Activated T-helper 9 cell treated with anti-CD3 and anti-CD28 coated beads, Interleukin-2, amount 50 U/mL, for 16 hours (primary cell): ENCODE measurements around the gene NPAS4.
A peak's percentile ranks its signal among the peaks of the same experiment; 100 is the strongest.
"Not testable (repeated sequence)": the region's sequence is repeated elsewhere in the genome, so short reads cannot be mapped to it uniquely, and the experiment has no call there.

Source experiments
- DNase-seq: peaks from one replicate; pipeline ENCODE4 v3.0.0-alpha.2; 2020; ENCODE audit warnings: low read depth

NPAS4 gene

DNA sequence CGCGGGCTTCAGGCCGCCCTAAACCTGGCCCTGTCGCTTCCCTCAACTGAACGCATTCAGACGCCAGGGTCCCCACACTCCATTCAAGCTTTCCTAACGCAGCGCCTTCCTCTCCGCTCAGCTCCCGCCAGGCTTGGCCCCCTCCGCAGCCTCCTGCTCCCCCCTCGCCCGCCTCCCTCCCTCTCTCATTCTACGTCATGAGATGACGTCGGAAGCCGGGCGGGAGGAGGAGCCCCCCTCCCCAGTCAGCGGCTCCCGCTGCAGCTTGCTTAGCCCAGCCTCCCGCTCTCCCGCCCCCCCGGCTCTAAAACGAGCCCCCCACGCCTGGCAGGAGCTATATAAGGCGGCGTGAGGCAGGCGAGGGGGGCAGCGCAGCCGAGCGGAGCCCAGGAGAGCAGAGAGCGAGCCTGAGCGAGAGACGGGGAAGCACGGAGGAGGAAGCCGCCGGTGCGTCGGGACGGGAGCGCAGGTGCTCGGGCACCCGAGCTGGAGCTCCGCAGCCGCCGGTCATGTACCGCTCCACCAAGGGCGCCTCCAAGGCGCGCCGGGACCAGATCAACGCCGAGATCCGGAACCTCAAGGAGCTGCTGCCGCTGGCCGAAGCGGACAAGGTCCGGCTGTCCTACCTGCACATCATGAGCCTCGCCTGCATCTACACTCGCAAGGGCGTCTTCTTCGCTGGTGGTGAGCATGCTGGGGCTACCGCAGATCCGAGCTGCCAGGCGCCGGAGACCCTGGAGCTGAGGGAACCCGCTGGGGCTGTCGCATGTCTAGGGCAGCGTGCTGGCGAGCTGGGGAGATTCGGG, at the start of gene NPAS4:
Gene NPAS4 (plus strand): TSS at position 365 of the 806 bp plus-strand sequence. CDS start 145 bp downstream, at position 510.
- no peak for DNase-seq

DNA sequence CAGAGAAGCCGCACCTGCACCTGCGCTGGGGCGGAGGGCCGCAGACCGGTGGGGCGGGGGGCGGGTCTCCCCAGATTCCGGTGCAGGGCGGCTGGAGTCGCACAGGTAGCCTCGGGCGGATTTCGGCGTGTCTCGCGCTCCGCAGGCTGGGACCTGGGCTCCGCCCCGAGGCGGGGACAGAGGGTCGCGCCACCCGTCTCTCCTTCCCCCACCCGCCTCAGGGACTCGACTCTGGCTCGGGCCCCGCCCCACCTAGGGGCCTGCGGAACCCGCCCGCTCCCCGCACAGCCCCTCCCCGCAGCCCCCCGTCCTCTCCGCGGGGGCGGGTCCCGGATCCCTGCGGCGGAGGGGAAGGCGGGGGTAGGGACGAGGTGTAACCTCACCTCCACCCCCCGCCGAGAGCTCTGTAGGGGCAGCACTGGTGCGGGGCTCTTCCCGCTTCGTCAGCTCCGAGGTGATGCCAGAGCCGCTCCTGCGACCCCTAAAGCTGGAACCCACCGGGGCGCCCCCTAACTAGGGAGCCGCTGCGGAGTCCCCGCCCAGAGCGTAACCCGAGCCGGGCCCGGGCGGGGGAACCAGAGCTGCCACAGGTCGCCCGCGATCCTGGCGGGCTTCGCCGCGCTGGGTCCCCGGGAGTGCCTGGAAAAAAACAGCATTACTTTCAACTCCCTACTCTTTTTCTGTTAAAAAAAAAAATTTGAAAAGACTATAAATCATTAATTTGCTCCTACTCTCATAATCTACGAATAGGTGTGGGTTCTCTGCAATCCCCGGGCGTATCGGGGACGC, 49.0 kb upstream of the NPAS4 start, which contains the start of gene SLC29A2:
Gene SLC29A2 (minus strand): TSS at position 134 of the 789 bp plus-strand sequence. CDS start 169 bp downstream, outside the sequence.
- DNase-seq = peak; percentile 69

DNA sequence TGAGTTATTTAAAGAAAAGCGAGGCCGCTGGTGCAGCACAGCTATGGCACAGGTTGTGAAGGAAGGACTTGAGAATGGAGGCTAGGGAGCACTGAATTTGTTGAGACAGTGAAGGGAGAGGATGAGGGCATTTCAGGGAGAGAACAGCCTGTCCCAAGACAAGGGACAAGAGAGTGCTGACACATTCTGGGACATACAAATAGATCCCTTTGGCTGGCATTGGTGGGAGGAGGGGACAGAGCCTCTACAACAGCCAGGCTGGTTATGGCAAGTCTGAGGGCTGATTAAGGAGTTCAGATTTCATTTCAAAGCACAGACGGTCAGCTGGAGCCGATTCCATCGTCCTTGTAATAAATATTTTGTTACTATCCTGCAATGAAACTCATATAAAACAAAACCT, 47.6 kb upstream of the NPAS4 start:
- no peak for DNase-seq

DNA sequence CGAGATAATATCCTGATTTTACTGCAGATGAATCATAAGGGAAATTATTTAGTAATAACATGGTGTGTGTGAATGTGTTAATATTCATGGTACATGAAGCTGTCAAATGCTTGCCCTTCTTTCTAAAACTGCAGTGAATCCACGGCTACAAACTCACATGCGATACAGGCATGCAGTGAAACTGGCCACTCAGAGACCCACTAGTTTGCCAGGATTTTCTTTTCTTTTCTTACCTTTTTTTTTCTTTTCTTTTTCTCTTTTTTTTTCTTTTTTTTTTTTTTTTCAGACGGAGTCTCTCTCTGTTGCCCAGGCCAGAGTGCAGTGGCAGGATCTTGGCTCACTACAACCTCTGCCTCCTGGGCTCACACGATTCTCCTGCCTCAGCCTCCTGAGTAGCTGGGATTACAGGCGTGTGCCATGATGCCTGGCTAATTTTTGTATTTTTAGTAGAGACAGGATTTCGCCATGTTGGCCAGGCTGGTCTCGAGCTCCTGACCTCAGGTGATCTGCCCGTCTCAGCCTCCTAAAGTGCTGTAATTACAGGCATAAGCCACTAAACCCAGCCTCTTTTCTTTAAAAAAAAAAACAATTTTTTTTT, 47.0 kb upstream of the NPAS4 start:
- not testable (repeated sequence) for DNase-seq

DNA sequence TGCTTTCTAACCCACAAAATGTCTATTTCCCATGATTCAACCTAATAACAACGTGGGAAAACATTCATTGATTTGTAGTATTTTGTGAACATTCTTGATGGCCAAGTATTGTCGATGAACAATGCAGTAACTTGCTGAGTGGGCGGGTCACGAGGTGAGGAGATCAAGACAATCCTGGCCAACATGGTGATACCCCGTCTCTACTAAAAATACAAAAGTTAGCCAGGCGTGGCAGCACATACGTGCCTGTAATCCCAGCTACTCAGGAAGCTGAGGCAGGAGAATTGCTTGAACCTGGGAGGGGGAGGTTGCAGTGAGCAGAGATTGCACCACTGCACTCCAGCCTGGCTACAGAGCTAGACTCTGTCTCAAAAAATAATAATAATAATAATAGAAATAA, 40.6 kb upstream of the NPAS4 start:
- not testable (repeated sequence) for DNase-seq

DNA sequence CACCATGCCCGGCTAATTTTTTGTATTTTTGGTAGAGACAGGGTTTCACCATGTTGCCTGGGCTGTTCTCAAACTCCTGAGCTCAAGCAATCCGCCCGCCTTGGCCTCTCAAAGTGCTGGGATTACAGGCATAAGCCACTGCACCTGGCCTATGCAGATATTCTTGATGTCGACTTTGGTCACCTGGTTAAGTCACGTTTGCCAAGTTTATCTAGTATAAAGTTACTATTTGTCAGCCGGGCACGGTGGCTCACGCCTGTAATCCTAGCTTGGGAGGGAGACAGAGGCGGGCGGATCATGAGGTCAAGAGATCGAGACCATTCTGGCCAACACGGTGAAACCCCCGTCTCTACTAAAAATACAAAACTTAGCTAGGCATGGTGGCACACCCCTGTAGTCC, 36.5 kb upstream of the NPAS4 start:
- DNase-seq = not testable (repeated sequence)

DNA sequence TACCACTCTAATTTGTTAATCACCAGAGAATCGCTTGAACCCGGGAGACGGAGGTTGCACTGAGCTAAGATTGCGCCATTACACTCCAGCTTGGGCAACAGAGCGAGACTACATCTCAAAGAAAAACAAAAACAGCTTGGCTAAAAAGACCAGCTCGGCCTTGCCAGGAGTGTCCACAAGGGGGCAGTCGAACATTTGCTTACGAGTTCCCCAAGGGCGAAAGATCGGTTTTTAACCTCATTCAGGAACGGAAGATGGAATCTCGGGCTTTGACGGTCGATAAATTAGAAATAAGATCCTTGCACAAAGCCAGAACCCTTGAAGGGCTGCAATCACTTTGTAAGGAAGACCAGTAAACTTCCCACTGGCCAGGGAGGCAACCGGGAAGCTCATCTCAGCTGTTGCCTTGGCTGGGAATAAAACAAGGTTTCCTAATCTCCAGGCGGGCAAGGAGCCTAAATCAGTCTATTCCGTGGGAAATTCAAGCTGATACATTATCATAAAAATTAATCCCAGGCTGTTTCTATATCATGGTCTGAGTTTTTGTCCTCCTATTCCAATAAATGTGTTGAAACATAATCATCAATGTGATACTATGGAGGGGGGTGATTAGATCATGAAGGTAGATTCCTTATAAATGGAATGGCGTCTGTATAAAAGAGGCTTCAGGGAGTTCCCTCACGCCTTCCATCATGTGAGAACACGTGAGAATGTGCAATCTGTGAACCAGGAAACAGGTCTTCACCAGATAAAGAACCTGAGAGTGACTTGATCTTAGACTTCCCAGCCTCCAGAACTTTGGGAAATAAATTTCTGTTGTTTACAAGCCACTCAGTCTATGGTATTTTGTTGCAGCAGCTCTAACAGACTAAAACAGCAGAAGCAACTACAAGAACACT, 34.4 kb upstream of the NPAS4 start:
- peak; percentile 69 for DNase-seq

DNA sequence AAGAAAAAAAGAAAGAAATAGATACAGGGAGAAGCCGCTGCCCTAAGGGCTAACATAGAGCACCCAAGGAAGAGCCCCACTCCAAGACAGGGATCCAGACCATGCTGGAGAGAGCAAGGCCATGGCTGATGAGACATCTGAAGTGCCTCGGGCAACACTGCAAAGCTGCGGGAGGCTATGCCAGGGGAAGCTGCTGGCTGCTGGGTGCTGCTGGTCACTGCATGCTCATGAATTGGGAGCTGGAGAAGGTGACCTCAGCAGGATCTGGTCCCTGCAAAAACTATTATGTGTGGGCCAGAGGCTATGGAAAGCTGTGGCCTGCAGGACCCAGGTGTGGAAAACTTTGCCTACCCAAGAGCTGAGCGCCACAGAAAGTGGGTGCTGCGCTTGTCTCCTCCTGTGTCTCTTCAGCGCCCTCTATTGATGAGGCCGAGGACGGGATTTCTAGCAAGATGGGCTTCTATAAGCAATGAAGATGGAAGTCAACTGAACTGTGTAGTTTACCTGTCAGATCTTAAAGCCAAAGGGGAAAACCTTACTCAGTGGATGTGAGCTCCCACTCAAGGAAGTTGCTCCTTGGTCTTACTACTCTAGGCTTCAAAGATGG, 32.0 kb upstream of the NPAS4 start:
- DNase-seq = peak; percentile 41

DNA sequence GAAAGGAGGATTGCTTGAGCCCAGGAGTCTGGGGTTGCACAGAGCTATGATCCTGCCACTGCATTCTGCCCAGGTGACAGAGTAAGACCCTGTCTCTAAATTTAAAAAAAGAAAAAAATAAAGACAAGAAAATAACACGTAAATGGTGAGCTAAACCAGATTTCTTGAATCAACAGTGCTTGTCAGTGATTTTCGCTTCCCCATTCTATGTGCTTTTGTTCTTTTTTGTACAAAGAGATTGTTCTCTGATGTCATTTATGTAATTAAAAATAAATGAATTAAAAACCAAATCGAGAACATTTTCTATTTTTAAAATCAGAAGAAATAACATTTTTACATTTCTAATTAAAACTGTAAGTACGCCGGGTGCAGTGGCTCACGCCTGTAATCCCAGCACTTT, 29.5 kb upstream of the NPAS4 start:
- DNase-seq = no peak

DNA sequence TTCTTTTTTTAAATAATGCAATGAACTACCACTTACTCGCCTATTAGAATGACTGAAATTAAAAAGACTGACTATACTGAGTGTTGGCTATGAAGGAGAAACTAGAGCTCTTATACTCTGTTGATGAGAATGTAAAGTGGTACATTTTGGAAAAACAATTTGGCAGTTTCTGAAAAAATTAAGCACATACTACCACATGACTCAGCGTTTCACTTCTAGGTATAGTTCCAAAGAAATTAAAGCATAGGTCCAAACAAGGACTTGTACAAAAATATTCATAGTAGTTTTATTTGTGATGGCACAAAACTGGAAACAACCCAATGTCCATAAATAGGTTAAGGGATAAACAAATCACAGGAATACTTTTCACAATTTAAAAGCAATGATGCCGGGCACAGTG, 26.9 kb upstream of the NPAS4 start:
- DNase-seq = no peak

DNA sequence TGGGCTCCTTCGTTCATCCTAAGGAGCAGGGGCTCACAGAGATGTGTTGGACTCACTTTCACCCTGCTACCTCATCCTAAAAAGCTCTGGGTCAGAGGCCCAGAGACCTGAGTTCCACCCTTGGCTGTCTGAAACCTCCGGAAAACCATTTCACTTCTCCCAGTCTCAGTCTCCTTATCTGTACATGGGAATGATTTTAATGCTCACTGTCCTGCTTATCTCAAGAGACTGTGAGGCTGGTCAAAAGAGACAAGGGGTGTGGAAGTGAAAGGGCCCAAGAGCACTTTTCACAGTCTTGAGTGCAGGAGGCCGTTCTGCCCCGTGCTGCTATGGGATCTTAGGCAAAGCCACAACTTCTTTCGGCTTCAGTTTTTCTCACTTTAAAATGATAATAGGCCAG, 13.2 kb upstream of the NPAS4 start:
- no peak for DNase-seq

DNA sequence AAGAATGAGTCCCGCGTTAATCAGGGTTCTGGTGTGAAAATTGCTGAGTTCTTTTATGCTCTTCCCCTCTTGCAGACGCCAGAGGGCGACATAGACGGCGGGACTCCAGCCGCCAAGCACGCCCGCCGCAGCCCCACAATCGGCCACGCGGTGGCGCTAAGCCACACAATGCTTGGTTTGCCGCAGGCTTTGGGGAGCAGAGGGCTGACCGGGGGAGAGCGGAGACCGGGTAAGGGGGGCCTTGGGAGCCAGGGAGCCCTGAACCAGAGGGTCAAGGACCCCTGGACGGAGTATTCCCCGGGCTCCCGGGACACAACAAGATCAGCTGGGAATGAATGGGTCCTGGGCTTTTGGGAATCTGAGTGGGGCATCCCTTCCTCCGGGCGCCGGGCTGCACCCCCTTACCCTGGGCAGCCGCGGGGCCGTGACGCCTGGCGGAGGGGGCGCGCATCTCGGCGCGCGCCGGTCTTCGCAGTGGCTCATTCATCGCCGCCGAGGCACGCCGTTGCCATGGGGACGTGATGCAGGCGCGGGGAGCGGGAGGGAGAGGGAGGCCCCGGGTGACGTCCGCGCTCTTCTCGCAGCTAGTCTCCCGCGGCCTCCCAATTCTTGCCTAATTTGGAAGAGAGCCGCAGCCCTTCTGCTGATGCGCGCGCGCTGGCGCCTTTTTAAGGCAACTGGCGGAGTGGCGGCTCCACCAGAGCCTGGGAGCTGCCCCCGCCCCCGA, 12.2 kb upstream of the NPAS4 start:
- peak; percentile 88 for DNase-seq

DNA sequence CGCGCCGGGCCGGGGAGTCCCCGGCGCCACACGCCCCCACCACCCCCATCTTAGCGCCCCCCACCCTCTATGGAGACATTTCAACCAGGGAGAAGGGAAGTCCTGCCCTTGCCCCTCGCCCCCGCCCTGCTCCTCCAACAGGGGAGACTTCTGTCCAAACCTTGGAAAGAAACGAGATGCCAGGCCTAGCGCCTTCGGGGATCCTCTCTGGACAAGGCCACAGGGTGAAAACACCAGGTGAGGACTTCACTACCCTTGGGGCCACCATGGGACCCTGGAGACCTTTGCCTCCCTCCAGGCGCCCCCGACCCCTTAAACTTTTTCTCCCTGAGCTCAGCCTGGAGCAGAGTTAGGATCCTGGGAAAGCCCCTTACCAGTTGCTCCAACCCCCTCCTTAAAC, 11.6 kb upstream of the NPAS4 start:
- no peak for DNase-seq

DNA sequence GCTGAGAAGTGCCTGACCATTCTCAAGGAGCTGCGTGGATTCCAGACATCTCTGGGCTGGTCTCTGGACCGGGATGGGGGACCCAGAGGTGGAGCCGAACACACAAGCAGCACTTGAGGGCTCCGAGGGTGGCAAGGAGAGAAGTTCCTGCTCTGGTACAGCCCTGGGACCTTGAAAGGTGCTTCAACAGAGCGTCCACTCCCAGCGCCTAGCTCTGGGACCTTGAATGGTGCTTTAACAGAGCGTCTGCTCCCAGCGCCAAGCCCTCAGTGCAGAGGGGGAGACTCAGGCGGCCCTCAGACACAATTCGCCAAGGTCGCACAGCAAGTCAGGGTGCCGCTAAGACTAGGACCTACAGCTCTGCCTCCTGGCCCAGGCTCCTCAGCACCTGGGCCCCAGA, 10.6 kb upstream of the NPAS4 start:
- no peak for DNase-seq

DNA sequence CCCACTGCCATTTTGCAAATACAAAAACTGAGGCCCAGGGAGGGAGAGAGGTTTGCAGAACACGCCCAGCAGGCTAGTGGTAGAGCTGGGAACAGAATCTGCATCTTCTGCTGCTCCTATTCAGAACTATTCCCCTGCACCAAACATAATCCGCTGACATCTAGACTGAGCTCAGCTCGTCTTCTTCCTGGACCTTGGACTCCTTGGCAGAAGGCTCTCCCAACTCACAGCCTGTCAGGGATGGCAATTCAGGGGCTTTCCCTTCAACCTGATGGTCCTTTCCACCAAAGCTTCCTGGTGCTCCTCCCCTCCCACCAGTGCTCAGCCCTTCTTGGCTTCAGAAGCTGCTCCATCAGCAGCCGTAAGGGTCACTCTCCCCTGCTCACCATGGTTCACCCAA, 9.5 kb upstream of the NPAS4 start:
- DNase-seq = no peak

DNA sequence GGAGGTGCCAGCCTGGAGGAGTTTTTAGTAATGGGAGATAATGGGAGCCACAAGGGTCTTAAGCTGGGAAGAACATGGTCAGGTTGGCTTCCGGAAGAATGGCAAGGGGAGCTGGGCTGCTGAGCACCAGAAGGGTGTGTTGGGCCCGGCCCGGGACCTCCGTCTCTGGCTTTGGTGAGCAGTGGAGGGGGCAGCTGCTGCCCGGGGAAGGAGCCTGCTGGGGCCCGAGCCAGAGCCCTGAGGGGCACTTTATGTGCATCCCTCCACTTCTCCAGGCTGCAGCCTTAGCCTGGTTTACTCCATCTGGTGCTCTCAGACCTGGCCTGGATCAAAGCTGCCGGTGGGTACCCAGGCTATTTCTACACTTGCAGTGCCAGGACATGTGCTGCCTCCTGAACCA, 8.7 kb upstream of the NPAS4 start:
- DNase-seq = no peak

DNA sequence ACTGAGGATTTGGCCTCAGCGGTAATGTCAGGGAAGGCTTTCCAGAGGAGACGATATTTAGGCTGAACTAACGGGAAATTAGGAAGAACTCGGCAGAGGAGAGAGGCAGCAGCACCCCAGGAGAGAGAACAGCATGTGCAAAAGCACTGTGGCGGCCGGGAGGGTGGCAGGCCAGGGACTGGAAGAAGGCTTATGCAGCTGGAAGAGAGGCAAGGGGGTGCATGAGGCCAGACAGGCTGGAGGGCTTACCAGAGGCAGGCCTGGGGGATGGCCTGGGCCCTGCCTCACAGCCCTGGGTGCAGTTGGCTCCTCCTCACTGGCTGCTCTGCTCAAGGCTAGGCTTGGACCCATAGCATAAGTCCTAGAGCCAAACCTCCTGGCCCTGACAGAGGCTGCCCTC, 7.7 kb upstream of the NPAS4 start:
- no peak for DNase-seq

DNA sequence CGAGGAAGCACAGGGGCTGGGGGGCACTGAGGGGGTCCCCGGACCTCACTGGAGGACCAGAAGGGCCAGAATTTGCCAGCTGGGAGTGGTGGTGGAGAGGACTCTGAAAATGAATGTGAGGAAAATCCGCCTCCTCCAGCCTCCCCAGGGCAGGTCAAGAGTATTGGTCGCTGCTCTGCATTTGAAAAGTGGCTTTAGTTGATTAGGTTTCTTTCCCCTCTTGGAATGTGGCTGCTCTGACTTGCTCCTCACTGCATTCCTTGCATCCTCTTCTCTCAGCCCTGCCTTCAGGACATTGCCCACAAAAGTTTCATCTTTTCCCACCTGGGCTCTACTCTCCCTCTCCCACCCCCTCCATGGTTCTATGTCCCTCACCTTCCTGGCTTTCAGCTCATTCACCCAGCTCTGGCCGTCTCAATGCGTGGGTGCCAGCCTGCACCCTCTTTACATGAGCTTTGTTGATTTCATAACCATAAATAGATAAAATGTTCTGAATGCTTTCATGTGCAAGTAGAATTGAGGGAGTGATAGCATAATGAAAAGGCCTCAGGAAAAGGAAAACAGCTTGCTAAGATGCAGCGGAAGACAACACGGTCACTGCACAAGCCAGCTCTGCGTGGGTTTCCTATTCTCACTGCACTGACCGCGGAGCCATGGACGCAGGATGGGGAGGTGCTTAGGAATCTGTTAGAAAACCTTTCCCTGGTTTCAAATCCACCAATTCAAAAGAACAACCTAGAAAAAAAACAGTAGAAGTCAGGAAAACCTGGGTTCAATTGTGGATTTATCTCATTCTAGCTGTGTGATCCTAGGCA, 6.5 kb upstream of the NPAS4 start:
- no peak for DNase-seq

DNA sequence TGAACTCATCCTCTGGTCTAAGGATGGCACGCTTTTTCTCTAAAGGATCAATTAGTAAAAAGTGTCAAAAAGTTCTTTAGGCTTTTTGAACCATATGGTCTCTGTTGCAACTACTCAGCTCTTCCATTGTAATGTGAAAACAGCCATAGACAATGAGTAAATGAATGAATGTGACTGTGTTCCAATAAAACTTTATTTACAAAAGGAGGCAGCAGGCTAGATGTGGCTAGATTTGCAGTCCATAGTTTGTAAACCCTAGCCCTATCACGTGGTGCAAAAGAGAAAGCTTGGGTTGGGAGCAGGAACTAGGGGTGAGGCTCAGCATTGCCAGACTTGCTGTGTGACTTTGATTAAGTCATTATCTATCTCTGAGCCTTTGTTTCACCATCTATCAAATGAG, 5.4 kb upstream of the NPAS4 start:
- DNase-seq = no peak

DNA sequence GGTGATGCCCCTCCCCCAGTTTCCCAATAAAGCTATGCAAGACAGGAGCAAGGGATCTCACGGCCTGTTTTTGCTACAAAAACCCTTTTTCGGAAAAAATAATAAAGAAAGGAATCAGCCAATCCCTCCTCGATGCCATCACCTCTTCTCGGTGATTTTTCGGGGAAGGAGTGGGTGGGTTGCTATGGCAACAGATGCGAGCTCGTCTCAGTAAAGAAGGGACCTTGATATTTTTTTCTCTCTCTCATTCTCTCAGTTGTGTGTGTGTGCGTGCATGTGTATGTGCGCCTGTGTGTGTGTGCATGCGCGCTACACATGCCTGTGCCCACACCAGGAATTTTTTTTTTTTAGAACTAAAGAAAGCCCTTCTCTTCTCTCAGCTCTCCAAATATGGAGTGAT, 3.8 kb upstream of the NPAS4 start:
- DNase-seq = no peak
